Measurements from ENCODE around the gene LRRC49. TPM values are rescaled to one million over a fixed set of nuclear protein-coding genes. Genes with fewer than 3 reads are reported as not detected.

Gene LRRC49
- polyA plus RNA-seq, 1 donor (not counting 4 experiments of a cell fraction or from before 2014, with no cell fraction given), result 9.9 TPM

DNA sequence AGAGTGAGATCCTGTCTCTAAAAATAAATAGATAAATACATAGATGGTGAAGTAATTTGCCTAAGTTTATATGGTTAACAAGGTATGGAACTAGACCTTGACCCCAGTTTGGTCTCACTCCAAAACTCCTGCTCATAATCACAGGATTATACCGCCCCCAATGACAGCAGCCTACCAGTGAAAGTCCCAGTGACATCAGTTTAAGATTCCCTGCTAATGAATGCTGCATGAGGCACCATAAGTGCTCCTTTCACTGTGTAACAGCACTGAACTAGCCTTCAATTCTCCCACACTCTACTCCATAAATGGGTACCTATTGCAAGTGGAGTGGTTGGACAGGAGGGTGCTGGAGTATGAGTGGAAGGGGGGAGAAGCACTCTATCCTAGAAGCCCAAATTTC is 199.0 kb downstream of the LRRC49 start:
- TF ChIP-seq, protein P1, sequence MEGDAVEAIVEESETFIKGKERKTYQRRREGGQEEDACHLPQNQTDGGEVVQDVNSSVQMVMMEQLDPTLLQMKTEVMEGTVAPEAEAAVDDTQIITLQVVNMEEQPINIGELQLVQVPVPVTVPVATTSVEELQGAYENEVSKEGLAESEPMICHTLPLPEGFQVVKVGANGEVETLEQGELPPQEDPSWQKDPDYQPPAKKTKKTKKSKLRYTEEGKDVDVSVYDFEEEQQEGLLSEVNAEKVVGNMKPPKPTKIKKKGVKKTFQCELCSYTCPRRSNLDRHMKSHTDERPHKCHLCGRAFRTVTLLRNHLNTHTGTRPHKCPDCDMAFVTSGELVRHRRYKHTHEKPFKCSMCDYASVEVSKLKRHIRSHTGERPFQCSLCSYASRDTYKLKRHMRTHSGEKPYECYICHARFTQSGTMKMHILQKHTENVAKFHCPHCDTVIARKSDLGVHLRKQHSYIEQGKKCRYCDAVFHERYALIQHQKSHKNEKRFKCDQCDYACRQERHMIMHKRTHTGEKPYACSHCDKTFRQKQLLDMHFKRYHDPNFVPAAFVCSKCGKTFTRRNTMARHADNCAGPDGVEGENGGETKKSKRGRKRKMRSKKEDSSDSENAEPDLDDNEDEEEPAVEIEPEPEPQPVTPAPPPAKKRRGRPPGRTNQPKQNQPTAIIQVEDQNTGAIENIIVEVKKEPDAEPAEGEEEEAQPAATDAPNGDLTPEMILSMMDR (optimal IDR thresholded peaks at IDR 0.05 in 1 of 3, IDR thresholded peaks at IDR 0.05 in 1 of 3, conservative IDR thresholded peaks at IDR 0.05 in 1 of 3; ENCODE audit: extremely low read depth in 1 of 3, insufficient read depth in 2 of 3, low read length in 3 of 3), result no peak
- no peak for TF ChIP-seq EZH2 (IDR thresholded peaks at IDR 0.05; ENCODE audit: low read length)
- H3K36me3 ChIP-seq (ENCODE audit: control insufficient read depth in 2 of 2, extremely low read depth in 1 of 2, insufficient read depth in 2 of 2, low read length in 2 of 2), result no peaks in the 10 kb centered on the region
- peaks cover 5% of the 10 kb centered on the region for H3K9me3 ChIP-seq (ENCODE audit: control insufficient read depth, low read depth, low read length)
- H3K4me1 ChIP-seq (ENCODE audit: control insufficient read depth, extremely low read depth, insufficient read depth, low read length), result peaks cover 22% of the 10 kb centered on the region
- H4K20me1 ChIP-seq (ENCODE audit: control insufficient read depth, extremely low read depth, insufficient read depth, low read length), result no peaks in the 10 kb centered on the region
- H2AFZ ChIP-seq (ENCODE audit: control insufficient read depth, low read length), result no peak overlapping the region
- no peaks in the 10 kb centered on the region for H3K9me1 ChIP-seq (ENCODE audit: control insufficient read depth, extremely low read depth, insufficient read depth, low read length)
- no peak for DNase-seq (ENCODE audit: low read depth, low spot score)
- no peak overlapping the region for H3K27ac ChIP-seq (ENCODE audit: control insufficient read depth, insufficient read depth, low read length)
- no peak overlapping the region for H3K9ac ChIP-seq (ENCODE audit: control insufficient read depth, extremely low read depth, insufficient read depth, low read length)
- dilution Hi-C loops (cut with MboI; ENCODE audit: extremely low pct_ligation_motif_present, low sequenced_read_pairs), result no loop called here
- H3K4me3 ChIP-seq (ENCODE audit: control insufficient read depth in 2 of 3, extremely low read depth in 1 of 3, insufficient read depth in 2 of 3, low read depth in 1 of 3, low read length in 3 of 3), result no peak overlapping the region
- FAIRE-seq, result no peak
- H3K27me3 ChIP-seq (ENCODE audit: control insufficient read depth, extremely low read depth, insufficient read depth, low read length), result no peaks in the 10 kb centered on the region
- no peak overlapping the region for H3K4me2 ChIP-seq (ENCODE audit: control insufficient read depth, extremely low read depth, insufficient read depth, low read depth, low read length)
- no peaks in the 10 kb centered on the region for H3K79me2 ChIP-seq (ENCODE audit: control insufficient read depth, insufficient read depth, low read length)

DNA sequence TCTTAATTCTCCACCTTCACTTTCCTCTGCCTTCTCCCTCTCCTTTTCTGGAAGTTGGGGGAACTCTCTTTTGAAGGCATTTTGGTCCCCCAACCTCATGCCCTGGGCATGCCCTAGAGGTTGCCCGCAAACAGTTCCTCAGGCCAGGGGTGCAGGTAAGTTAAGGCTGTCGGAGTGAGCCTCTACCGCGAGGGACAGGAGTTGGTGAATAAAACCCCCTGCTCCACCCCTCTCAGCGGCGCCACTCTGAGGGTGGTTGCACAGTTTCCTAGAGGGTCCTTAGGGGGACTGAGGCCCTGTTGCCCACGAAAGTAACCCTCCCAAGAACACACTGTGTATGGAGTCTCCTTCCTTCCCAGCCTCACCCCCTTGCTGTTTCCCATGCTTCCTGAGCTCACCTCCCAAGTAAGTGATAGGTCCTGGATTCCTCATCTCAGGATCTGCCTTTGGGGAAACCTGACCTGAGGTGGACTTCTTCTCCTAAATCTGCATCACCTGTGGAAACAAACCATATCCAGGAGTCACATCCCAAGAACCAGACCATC is 199.5 kb downstream of the LRRC49 start:
- Histone ChIP-seq H4K20me1 (ENCODE audit: control insufficient read depth, extremely low read depth, insufficient read depth, low read length) (no peaks in the 10 kb centered on the region), H3K9me3 (ENCODE audit: control insufficient read depth, low read depth, low read length) (peaks cover 5% of the 10 kb centered on the region), H3K4me2 (ENCODE audit: control insufficient read depth, extremely low read depth, insufficient read depth, low read depth, low read length) (no peak overlapping the region), H3K27me3 (ENCODE audit: control insufficient read depth, extremely low read depth, insufficient read depth, low read length) (no peaks in the 10 kb centered on the region), H2AFZ (ENCODE audit: control insufficient read depth, low read length) (no peak overlapping the region), H3K79me2 (ENCODE audit: control insufficient read depth, insufficient read depth, low read length) (no peaks in the 10 kb centered on the region), H3K9ac (ENCODE audit: control insufficient read depth, extremely low read depth, insufficient read depth, low read length) (no peak overlapping the region), H3K4me3 (ENCODE audit: control insufficient read depth in 2 of 3, extremely low read depth in 1 of 3, insufficient read depth in 2 of 3, low read depth in 1 of 3, low read length in 3 of 3) (no peak overlapping the region), H3K9me1 (ENCODE audit: control insufficient read depth, extremely low read depth, insufficient read depth, low read length) (no peaks in the 10 kb centered on the region), H3K36me3 (ENCODE audit: control insufficient read depth in 2 of 2, extremely low read depth in 1 of 2, insufficient read depth in 2 of 2, low read length in 2 of 2) (no peaks in the 10 kb centered on the region), H3K27ac (ENCODE audit: control insufficient read depth, insufficient read depth, low read length) (no peak overlapping the region), H3K4me1 (ENCODE audit: control insufficient read depth, extremely low read depth, insufficient read depth, low read length) (peaks cover 27% of the 10 kb centered on the region)
- dilution Hi-C loops (cut with MboI; ENCODE audit: extremely low pct_ligation_motif_present, low sequenced_read_pairs), result no loop called here
- DNase-seq (ENCODE audit: low read depth, low spot score) (no peak), FAIRE-seq (no peak)
- TF ChIP-seq, protein P1 (optimal IDR thresholded peaks at IDR 0.05 in 1 of 3, IDR thresholded peaks at IDR 0.05 in 1 of 3, conservative IDR thresholded peaks at IDR 0.05 in 1 of 3; ENCODE audit: extremely low read depth in 1 of 3, insufficient read depth in 2 of 3, low read length in 3 of 3), result no peak
- TF ChIP-seq EZH2 (IDR thresholded peaks at IDR 0.05; ENCODE audit: low read length), result no peak

Measured in keratinocyte (primary cell).